Measurements from ENCODE around the gene FGF1.

The FGF1 gene

GRCh38 chr5:142670804-142671203, 15.1 kb downstream of the FGF1 start:
- no peak for DNase-seq (ENCODE audit: extremely low spot score)
- ChIA-PET POLR2A (interaction anchor here (0.6 kb wide), 1 partner anchor 16 kb away, joined by 4 read pairs; no protein-coding TSS in a partner anchor), CTCF (interaction anchor here (0.6 to 3.3 kb wide), 3 partner anchors 15 to 218 kb away, joined by 3 to 14 read pairs (median 12); no protein-coding TSS in a partner anchor)
- TF ChIP-seq BHLHE40 (IDR thresholded peaks at IDR 0.05; ENCODE audit: borderline replicate concordance) (no peak), ELF4 (IDR thresholded peaks at IDR 0.05) (no peak), PKNOX1 (IDR thresholded peaks at IDR 0.05) (no peak), CTBP1 (IDR thresholded peaks at IDR 0.05; ENCODE audit: borderline replicate concordance) (no peak)

- no peak for DNase-seq (ENCODE audit: extremely low spot score)
- CTCF ChIA-PET: interaction anchor here (0.5 to 2.7 kb wide), 3 partner anchors 14 to 392 kb away, joined by 3 to 12 read pairs (median 3); no protein-coding TSS in a partner anchor
- POLR2A ChIA-PET: no interaction called here
- TF ChIP-seq NFRKB (IDR thresholded peaks at IDR 0.05) (no peak), LEF1 (IDR thresholded peaks at IDR 0.05; ENCODE audit: borderline replicate concordance) (no peak), FOXK2 (IDR thresholded peaks at IDR 0.05) (no peak), PKNOX1 (IDR thresholded peaks at IDR 0.05) (no peak), HDGF (IDR thresholded peaks at IDR 0.05; ENCODE audit: borderline replicate concordance) (no peak), ARNT (IDR thresholded peaks at IDR 0.05) (no peak), FOXA1 (IDR thresholded peaks at IDR 0.05) (no peak), L3MBTL2 (conservative IDR thresholded peaks at IDR 0.05) (no peak)
These were observed 16.4 kb downstream of the FGF1 start for GRCh38 chr5:142669477-142669876.

GRCh38 chr5:142668336-142668735, 17.6 kb downstream of the FGF1 start:
- POLR2A ChIA-PET: interaction anchor here (0.8 kb wide), 1 partner anchor 9 kb away, joined by 6 read pairs; no protein-coding TSS in a partner anchor
- TF ChIP-seq BHLHE40 (IDR thresholded peaks at IDR 0.05; ENCODE audit: borderline replicate concordance) (no peak), ARNT (IDR thresholded peaks at IDR 0.05) (no peak), FOXM1 (IDR thresholded peaks at IDR 0.05; ENCODE audit: borderline replicate concordance) (no peak), SP1 (IDR thresholded peaks at IDR 0.05) (no peak), FOXA1 (IDR thresholded peaks at IDR 0.05) (no peak), ZNF384 (IDR thresholded peaks at IDR 0.05) (no peak), TARDBP (IDR thresholded peaks at IDR 0.05) (no peak), NFRKB (IDR thresholded peaks at IDR 0.05) (no peak), CTBP1 (IDR thresholded peaks at IDR 0.05; ENCODE audit: borderline replicate concordance) (no peak), ELF4 (IDR thresholded peaks at IDR 0.05) (no peak), HDGF (IDR thresholded peaks at IDR 0.05; ENCODE audit: borderline replicate concordance) (no peak), FOXK2 (IDR thresholded peaks at IDR 0.05) (no peak), LEF1 (IDR thresholded peaks at IDR 0.05; ENCODE audit: borderline replicate concordance) (no peak), PKNOX1 (IDR thresholded peaks at IDR 0.05) (no peak), SUZ12 (IDR thresholded peaks at IDR 0.05) (no peak), L3MBTL2 (conservative IDR thresholded peaks at IDR 0.05) (no peak)
- DNase-seq (ENCODE audit: extremely low spot score): no peak
- CTCF ChIA-PET: interaction anchor here (1.0 to 1.5 kb wide), 2 partner anchors 13 to 18 kb away, joined by 3 to 5 read pairs; no protein-coding TSS in a partner anchor

GRCh38 chr5:142667831-142668230, 18.1 kb downstream of the FGF1 start:
- POLR2A ChIA-PET: interaction anchor here (0.8 kb wide), 1 partner anchor 8 kb away, joined by 6 read pairs; no protein-coding TSS in a partner anchor
- CTCF ChIA-PET: interaction anchor here (1.0 kb wide), 1 partner anchor 12 kb away, joined by 5 read pairs; no protein-coding TSS in a partner anchor
- no peak for DNase-seq (ENCODE audit: extremely low spot score)
- TF ChIP-seq FOXK2 (IDR thresholded peaks at IDR 0.05) (no peak), PKNOX1 (IDR thresholded peaks at IDR 0.05) (no peak), TARDBP (IDR thresholded peaks at IDR 0.05) (no peak), ZNF384 (IDR thresholded peaks at IDR 0.05) (no peak), FOXA1 (IDR thresholded peaks at IDR 0.05) (no peak), NFRKB (IDR thresholded peaks at IDR 0.05) (no peak), HDGF (IDR thresholded peaks at IDR 0.05; ENCODE audit: borderline replicate concordance) (no peak), FOXM1 (IDR thresholded peaks at IDR 0.05; ENCODE audit: borderline replicate concordance) (no peak)

- POLR2A ChIA-PET: no interaction called here
- TF ChIP-seq FOXA1 (IDR thresholded peaks at IDR 0.05) (no peak), NFRKB (IDR thresholded peaks at IDR 0.05) (no peak)
- no peak for DNase-seq (ENCODE audit: extremely low spot score)
- CTCF ChIA-PET: interaction anchor here (2.9 kb wide), 1 partner anchor 9 kb away, joined by 13 read pairs; no protein-coding TSS in a partner anchor
These were observed 21.3 kb downstream of the FGF1 start for GRCh38 chr5:142664636-142665035.

- POLR2A ChIA-PET: no interaction called here
- no peak for DNase-seq (ENCODE audit: extremely low spot score)
- no peak for TF ChIP-seq SP1 (IDR thresholded peaks at IDR 0.05)
- TF ChIP-seq FOXM1 (IDR thresholded peaks at IDR 0.05; ENCODE audit: borderline replicate concordance): no peak
- no peak for TF ChIP-seq FOXK2 (IDR thresholded peaks at IDR 0.05)
- no peak for TF ChIP-seq L3MBTL2 (conservative IDR thresholded peaks at IDR 0.05)
- no peak for TF ChIP-seq HDGF (IDR thresholded peaks at IDR 0.05; ENCODE audit: borderline replicate concordance)
- TF ChIP-seq TARDBP (IDR thresholded peaks at IDR 0.05): no peak
- TF ChIP-seq CTBP1 (IDR thresholded peaks at IDR 0.05; ENCODE audit: borderline replicate concordance): no peak
- TF ChIP-seq LEF1 (IDR thresholded peaks at IDR 0.05; ENCODE audit: borderline replicate concordance): no peak
- no peak for TF ChIP-seq ELF4 (IDR thresholded peaks at IDR 0.05)
- TF ChIP-seq ARNT (IDR thresholded peaks at IDR 0.05): no peak
- TF ChIP-seq BHLHE40 (IDR thresholded peaks at IDR 0.05; ENCODE audit: borderline replicate concordance): no peak
- no peak for TF ChIP-seq PKNOX1 (IDR thresholded peaks at IDR 0.05)
- no peak for TF ChIP-seq ZNF384 (IDR thresholded peaks at IDR 0.05)
- TF ChIP-seq FOXA1 (IDR thresholded peaks at IDR 0.05): no peak
- no peak for TF ChIP-seq SUZ12 (IDR thresholded peaks at IDR 0.05)
- TF ChIP-seq NFRKB (IDR thresholded peaks at IDR 0.05): no peak
- CTCF ChIA-PET: interaction anchor here (1.3 to 2.9 kb wide), 2 partner anchors 8 to 49 kb away, joined by 4 to 13 read pairs; no protein-coding TSS in a partner anchor
These were observed 21.8 kb downstream of the FGF1 start for GRCh38 chr5:142664067-142664466.
